Ishikawa (cell line): ENCODE results near the gene C3orf52.

Experiments
- CEBPB ChIP-seq: IDR thresholded peaks from 2 replicates; pipeline ENCODE4 v1.6.1; 2012
- CREB1 ChIP-seq: IDR thresholded peaks from 2 replicates; pipeline ENCODE4 v1.6.1; 2012; ENCODE audit warnings: low read depth
- EGR1 ChIP-seq: IDR thresholded peaks from 2 replicates; pipeline ENCODE4 v1.6.1; 2012
- EP300 ChIP-seq: IDR thresholded peaks from 2 replicates; pipeline ENCODE4 v1.6.1; 2012; ENCODE audit warnings: borderline replicate concordance
- FOXM1 ChIP-seq: IDR thresholded peaks from 2 replicates; pipeline ENCODE4 v1.6.1; 2012; ENCODE audit warnings: low read depth, borderline replicate concordance
- MAX ChIP-seq: IDR thresholded peaks from 2 replicates; pipeline ENCODE4 v1.6.1; 2012
- NFIC ChIP-seq: IDR thresholded peaks from 2 replicates; pipeline ENCODE4 v1.6.1; 2012
- RAD21 ChIP-seq: IDR thresholded peaks from 2 replicates; pipeline ENCODE4 v1.6.1; 2012; ENCODE audit warnings: low read depth
- TAF1 ChIP-seq: IDR thresholded peaks from 2 replicates; pipeline ENCODE4 v1.6.1; 2012; ENCODE audit warnings: low read depth, mild to moderate bottlenecking
- TCF12 ChIP-seq: IDR thresholded peaks from 2 replicates; pipeline ENCODE4 v1.6.1; 2012; ENCODE audit warnings: low read depth
- TEAD4 ChIP-seq: IDR thresholded peaks from 2 replicates; pipeline ENCODE4 v1.6.1; 2012
- YY1 ChIP-seq: IDR thresholded peaks from 2 replicates; pipeline ENCODE4 v1.6.1; 2012; ENCODE audit warnings: low read depth
- ZBTB7A ChIP-seq: IDR thresholded peaks from 2 replicates; pipeline ENCODE4 v1.6.1; 2012; ENCODE audit warnings: low read depth
- TF ChIP-seq, protein P1 (sequence below): IDR thresholded peaks from 2 replicates; pipeline ENCODE4 v1.6.1; 2012; ENCODE audit warnings: low read depth, mild to moderate bottlenecking
- TF ChIP-seq, protein P2 (sequence below): IDR thresholded peaks from 2 replicates; pipeline ENCODE4 v1.6.1; 2012

The C3orf52 gene

GRCh38 chr3:112141293-112141692 is 55.1 kb downstream of the C3orf52 start:
- TF ChIP-seq CEBPB, result no peak
- TF ChIP-seq TAF1, result no peak
- TF ChIP-seq CREB1, result no peak
- TF ChIP-seq, protein P1, sequence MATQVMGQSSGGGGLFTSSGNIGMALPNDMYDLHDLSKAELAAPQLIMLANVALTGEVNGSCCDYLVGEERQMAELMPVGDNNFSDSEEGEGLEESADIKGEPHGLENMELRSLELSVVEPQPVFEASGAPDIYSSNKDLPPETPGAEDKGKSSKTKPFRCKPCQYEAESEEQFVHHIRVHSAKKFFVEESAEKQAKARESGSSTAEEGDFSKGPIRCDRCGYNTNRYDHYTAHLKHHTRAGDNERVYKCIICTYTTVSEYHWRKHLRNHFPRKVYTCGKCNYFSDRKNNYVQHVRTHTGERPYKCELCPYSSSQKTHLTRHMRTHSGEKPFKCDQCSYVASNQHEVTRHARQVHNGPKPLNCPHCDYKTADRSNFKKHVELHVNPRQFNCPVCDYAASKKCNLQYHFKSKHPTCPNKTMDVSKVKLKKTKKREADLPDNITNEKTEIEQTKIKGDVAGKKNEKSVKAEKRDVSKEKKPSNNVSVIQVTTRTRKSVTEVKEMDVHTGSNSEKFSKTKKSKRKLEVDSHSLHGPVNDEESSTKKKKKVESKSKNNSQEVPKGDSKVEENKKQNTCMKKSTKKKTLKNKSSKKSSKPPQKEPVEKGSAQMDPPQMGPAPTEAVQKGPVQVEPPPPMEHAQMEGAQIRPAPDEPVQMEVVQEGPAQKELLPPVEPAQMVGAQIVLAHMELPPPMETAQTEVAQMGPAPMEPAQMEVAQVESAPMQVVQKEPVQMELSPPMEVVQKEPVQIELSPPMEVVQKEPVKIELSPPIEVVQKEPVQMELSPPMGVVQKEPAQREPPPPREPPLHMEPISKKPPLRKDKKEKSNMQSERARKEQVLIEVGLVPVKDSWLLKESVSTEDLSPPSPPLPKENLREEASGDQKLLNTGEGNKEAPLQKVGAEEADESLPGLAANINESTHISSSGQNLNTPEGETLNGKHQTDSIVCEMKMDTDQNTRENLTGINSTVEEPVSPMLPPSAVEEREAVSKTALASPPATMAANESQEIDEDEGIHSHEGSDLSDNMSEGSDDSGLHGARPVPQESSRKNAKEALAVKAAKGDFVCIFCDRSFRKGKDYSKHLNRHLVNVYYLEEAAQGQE, result no peak
- TF ChIP-seq FOXM1, result no peak
- no peak for TF ChIP-seq TEAD4
- no peak for TF ChIP-seq TCF12
- TF ChIP-seq MAX, result no peak
- no peak for TF ChIP-seq EP300

DNA sequence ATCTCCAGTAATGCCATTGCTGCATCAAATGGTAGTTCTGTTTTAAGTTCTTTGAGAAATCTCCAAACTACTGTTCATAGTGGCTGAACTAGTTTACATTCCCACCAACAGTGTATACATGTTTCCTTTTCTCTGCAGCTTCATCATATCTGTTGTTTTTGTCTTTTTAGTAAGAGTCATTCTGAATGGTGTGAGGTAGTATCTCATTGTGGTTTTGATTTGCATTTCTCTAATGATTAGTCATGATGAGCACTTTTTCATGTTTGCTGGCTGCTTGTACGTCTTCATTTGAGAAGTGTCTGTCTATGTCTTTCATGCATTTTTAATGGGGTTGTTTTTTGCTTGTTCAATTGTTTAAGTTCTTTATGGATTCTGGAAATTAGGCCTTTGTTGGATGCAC is 57.1 kb downstream of the C3orf52 start:
- TF ChIP-seq EGR1 (no peak), NFIC (no peak), EP300 (no peak), CEBPB (no peak), MAX (no peak)
- TF ChIP-seq, protein P2, sequence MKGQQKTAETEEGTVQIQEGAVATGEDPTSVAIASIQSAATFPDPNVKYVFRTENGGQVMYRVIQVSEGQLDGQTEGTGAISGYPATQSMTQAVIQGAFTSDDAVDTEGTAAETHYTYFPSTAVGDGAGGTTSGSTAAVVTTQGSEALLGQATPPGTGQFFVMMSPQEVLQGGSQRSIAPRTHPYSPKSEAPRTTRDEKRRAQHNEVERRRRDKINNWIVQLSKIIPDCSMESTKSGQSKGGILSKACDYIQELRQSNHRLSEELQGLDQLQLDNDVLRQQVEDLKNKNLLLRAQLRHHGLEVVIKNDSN, result no peak

GRCh38 chr3:112143689-112144088 is 57.5 kb downstream of the C3orf52 start:
- TF ChIP-seq RAD21 (no peak), ZBTB7A (no peak), MAX (no peak), FOXM1 (no peak), TEAD4 (no peak), CREB1 (no peak), NFIC (no peak), CEBPB (no peak), YY1 (no peak), EGR1 (no peak), TCF12 (no peak)
- TF ChIP-seq, protein P2, result no peak
- TF ChIP-seq, protein P1, result no peak

- TF ChIP-seq EP300 (no peak), EGR1 (no peak), RAD21 (no peak)
Observed at GRCh38 chr3:112149136-112149535, 62.9 kb downstream of the C3orf52 start.

- TF ChIP-seq RAD21 (no peak), TAF1 (no peak), CEBPB (no peak), NFIC (no peak)
Observed at GRCh38 chr3:112167758-112168157, 81.6 kb downstream of the C3orf52 start.
